ENCODE results near the gene ING4.

Gene ING4

DNA sequence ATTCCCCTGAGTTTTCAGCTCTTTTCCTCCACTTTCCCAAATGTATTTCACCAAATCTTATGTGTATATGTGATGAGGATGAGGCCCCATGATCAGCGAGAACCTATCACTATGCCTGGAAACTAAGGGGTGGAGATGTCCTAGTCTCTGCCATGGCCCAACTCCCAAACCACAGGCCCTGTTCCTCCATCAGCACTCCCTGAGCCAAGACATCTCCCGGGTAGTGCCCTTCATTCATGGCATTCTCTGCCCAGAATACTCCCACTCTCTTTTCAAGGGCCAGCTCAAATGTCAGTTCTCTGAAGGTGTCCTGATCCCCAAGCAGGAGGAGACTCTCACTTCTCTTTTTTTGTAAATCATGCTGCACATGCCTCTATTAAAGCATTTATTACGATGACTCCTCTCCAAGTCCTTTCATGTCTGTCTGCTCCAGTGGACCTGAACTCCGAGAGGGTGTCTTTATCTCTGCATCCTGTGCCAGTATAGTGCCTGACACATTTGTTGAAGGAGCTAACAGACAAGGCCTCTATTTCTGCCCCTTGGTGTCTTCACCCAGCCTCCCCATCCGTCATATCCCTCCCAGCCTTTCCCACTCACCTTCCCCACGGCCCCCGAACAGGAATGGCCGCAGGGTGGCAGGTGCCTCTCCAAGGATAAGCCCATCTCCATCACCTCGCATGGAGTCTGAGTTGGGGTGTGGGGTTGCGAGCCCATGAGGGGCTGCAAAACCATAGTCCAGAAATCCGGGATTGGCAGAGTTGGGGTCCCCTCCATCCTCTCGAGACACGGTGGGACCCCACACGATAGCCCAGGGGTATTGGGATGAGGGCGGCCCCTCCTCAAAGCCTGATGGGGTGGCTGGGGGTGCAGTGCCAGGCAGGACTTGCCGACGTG lies 34.0 kb upstream of the ING4 start:
- Histone ChIP-seq H3K4me3 (ENCODE audit: low read length) (no peak overlapping the region), H3K9me3 (ENCODE audit: control insufficient read depth, low read length) (no peaks in the 10 kb centered on the region), H3K27me3 (ENCODE audit: control insufficient read depth, insufficient read depth, low read length) (peaks cover 46% of the 10 kb centered on the region), H3K4me1 (ENCODE audit: control insufficient read depth, insufficient read depth, low read length) (peaks cover 4% of the 10 kb centered on the region), H3K36me3 (ENCODE audit: control insufficient read depth, insufficient read depth, low read length) (no peaks in the 10 kb centered on the region), H3K9ac (ENCODE audit: low read length) (no peak overlapping the region)

DNA sequence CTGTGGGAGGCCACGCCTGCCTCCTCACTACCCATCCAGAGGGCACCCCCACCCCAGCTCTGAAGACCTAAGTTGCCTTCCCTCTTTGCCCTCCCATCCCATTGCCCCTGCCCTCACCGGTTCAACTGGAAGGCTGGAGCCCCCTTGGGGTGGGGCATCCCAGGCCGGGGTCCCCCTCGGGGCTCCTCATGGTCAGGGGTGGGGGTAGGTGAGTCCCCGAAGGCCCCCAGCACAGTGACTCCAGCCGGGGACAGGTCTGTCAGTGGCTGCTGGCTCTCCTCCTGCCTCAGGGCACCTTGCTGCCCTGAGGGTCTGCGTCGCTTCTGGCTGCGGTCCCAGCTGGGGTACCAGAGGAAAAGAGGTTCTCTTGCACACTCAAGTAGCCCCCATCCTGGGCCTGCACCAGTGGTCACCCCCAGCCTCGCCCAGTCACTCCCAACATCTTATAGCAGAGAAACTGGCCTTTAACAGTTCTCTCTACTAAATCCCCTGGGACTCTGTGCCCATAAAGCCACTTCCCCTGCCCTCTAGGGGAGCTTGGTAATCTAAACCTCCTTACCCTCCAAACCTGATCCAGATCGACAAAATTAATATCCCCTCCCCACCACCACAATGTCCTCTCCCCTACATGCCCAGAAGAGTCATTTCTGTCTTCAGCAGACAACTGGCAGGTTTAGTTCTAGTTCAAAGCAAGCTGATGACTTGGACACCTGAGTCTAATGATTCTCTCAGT lies 32.6 kb upstream of the ING4 start:
- peaks cover 32% of the 10 kb centered on the region for H3K27me3 ChIP-seq (ENCODE audit: control insufficient read depth, insufficient read depth, low read length)
- H3K9me3 ChIP-seq (ENCODE audit: control insufficient read depth, low read length): no peaks in the 10 kb centered on the region
- no peaks in the 10 kb centered on the region for H3K36me3 ChIP-seq (ENCODE audit: control insufficient read depth, insufficient read depth, low read length)

DNA sequence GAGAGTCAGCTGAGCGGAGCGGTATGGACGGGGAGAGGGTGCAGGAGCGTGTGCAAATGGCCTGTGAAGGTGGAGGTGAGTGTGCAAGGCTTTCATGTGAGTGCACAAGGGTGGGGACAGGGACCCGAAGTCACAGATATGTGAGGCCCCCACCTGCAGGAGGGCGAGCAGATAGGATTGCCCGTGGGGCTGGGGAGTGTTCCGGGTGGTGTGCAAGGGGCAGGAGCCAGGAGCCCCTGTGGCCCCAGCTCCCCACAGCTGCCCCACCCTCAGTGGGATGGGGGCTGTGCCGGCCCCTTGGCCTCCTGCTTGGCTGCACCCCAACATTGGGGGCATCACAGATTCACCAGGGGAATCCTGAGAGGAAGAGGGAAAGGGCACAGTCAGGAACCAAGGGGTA lies 31.8 kb upstream of the ING4 start:
- no peak overlapping the region for H3K4me3 ChIP-seq (ENCODE audit: low read length)
- H3K36me3 ChIP-seq (ENCODE audit: control insufficient read depth, insufficient read depth, low read length): no peaks in the 10 kb centered on the region
- no peaks in the 10 kb centered on the region for H3K9me3 ChIP-seq (ENCODE audit: control insufficient read depth, low read length)
- H3K9ac ChIP-seq (ENCODE audit: low read length): no peak overlapping the region
- peaks cover 24% of the 10 kb centered on the region for H3K27me3 ChIP-seq (ENCODE audit: control insufficient read depth, insufficient read depth, low read length)
- H3K4me1 ChIP-seq (ENCODE audit: control insufficient read depth, insufficient read depth, low read length): peaks cover 11% of the 10 kb centered on the region

More for the DNA sequence above, 32.6 kb upstream of the ING4 start:
- no peak overlapping the region for H3K9ac ChIP-seq (ENCODE audit: low read length)
- peaks cover 3% of the 10 kb centered on the region for H3K4me1 ChIP-seq (ENCODE audit: control insufficient read depth, insufficient read depth, low read length)
- no peak overlapping the region for H3K4me3 ChIP-seq (ENCODE audit: low read length)

DNA sequence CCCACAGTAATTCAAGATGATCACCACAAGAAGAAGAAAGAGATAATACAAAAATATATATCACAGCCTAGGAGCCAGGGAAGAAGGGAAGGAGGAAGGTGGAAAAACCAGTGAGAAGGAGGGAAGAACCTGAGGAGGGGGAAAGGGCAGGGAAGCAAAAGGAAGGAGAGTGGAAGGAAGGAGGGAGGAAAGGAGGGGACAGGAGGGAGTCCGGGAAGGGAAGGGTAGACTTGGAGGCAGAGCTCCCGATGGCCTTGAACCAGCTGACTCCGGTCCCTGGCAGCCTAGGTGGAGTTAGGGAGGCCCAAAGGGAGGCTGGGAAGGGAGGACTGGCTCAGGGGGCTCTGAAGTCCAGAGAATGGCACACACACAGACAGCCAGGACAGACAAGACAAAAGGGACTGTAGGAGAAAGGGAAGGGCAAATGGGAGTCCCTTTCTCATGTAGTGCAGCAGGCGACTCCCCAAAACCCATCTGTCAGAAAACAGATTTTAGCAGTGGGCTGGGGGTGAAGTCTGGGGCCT lies 31.0 kb upstream of the ING4 start:
- Histone ChIP-seq H3K9ac (ENCODE audit: low read length) (no peak overlapping the region), H3K4me1 (ENCODE audit: control insufficient read depth, insufficient read depth, low read length) (peaks cover 12% of the 10 kb centered on the region), H3K4me3 (ENCODE audit: low read length) (no peak overlapping the region), H3K9me3 (ENCODE audit: control insufficient read depth, low read length) (no peaks in the 10 kb centered on the region), H3K27me3 (ENCODE audit: control insufficient read depth, insufficient read depth, low read length) (peaks cover 16% of the 10 kb centered on the region), H3K36me3 (ENCODE audit: control insufficient read depth, insufficient read depth, low read length) (no peaks in the 10 kb centered on the region)

DNA sequence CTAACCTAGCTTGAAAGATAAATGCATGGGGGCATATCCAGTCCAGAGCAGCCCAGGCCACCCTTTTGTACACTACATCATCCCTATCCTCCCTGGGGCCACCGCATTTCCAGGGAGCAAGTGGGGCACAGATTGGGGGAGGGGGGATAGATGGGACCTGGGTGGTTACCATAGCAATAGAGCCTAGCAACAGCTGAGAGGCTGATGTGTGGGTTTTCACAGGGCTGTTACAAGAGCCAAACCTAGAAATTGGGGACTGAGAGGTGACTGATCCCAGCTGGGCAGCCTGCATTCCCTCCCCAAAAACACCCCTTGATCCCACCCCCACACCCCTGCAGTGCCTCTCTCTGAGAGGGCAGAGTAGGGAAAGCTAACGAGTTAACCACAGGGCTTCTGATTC lies 30.0 kb upstream of the ING4 start:
- H3K9me3 ChIP-seq (ENCODE audit: control insufficient read depth, low read length): no peaks in the 10 kb centered on the region
- H3K4me1 ChIP-seq (ENCODE audit: control insufficient read depth, insufficient read depth, low read length): peaks cover 17% of the 10 kb centered on the region
- no peak overlapping the region for H3K9ac ChIP-seq (ENCODE audit: low read length)
- H3K36me3 ChIP-seq (ENCODE audit: control insufficient read depth, insufficient read depth, low read length): no peaks in the 10 kb centered on the region
- no peak overlapping the region for H3K4me3 ChIP-seq (ENCODE audit: low read length)
- H3K27me3 ChIP-seq (ENCODE audit: control insufficient read depth, insufficient read depth, low read length): peaks cover 6% of the 10 kb centered on the region

DNA sequence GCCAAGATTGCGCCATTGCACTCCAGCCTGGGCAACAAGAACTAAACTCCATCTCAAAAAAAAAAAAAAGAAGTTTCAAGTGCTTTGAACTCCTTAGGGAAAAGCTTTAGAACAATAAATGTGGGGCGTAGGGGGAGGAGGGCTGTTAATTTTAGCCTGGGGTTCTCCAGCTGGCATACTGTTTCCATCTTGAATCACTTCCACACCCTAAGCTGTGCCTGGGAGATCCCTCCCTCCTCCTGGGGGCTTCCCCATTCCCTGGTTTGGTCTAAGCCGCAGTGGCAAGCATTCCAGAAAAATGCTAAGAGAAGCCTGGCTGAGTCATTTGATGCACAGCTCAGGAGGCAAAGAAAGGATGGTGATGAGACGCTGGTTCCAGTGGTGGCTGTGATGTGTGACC lies 28.6 kb upstream of the ING4 start:
- Histone ChIP-seq H3K36me3 (ENCODE audit: control insufficient read depth, insufficient read depth, low read length) (no peaks in the 10 kb centered on the region), H3K27me3 (ENCODE audit: control insufficient read depth, insufficient read depth, low read length) (peaks cover 2% of the 10 kb centered on the region), H3K4me1 (ENCODE audit: control insufficient read depth, insufficient read depth, low read length) (peaks cover 22% of the 10 kb centered on the region)

DNA sequence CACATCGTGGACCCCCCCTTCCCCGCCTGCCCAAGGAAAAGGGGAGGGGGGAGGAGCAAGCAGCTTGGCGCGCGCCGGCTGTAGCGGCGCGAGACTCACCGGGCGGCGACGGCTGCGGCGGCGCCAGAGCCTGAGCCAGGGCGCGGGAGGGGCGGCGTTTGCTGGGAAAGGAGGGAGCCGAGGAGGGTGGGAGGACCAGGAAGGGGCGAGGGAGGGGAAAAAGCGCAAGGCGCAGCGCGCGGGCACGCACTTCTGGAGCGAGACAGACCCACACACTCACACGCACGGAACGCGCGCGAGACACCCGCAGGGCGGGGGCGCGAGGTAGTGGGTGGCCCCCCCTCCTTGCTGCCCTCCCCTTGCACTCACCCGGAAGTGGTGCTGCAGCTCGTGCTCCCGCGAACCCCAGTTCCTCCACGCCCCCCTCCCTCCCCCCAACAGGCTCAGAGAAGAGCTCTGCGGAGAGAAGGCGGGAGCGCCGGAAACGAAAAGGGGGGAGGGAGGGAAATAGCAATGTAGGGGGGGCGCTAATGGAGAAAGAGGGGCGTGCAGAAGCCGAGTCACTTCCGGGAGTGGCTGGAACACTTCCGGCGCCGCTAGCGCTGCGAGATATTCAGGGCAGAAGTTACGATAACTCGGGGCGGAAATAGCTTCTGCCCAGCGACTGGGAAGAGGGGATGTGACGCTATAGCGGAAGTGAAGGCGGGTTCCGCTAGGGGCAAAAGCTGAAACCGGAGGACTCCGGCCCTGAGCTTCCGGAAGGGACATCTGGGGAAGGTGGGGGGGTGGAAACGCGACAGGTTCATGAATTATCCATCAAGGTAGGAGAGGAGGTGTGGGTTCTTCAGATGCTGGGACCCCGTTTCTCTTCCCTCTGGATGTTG lies 26.3 kb upstream of the ING4 start, which contains the start of gene ZNF384:
ZNF384 (minus strand) TSS at position 377 of the 884 bp plus-strand sequence. CDS start 9,855 bp downstream, outside the sequence.
- no peaks in the 10 kb centered on the region for H3K9me3 ChIP-seq (ENCODE audit: control insufficient read depth, low read length)
- H3K27me3 ChIP-seq (ENCODE audit: control insufficient read depth, insufficient read depth, low read length): peaks cover 2% of the 10 kb centered on the region
- H3K9ac ChIP-seq (ENCODE audit: low read length): peak within 1 kb of the TSS; percentile 87
- H3K36me3 ChIP-seq (ENCODE audit: control insufficient read depth, insufficient read depth, low read length): peaks cover 3% of the 10 kb centered on the region
- peak within 1 kb of the TSS; percentile 85 for H3K4me3 ChIP-seq (ENCODE audit: low read length)
- peaks cover 22% of the 10 kb centered on the region for H3K4me1 ChIP-seq (ENCODE audit: control insufficient read depth, insufficient read depth, low read length)

More for the DNA sequence above, 28.6 kb upstream of the ING4 start:
- H3K4me3 ChIP-seq (ENCODE audit: low read length): no peak overlapping the region
- no peak overlapping the region for H3K9ac ChIP-seq (ENCODE audit: low read length)
- H3K9me3 ChIP-seq (ENCODE audit: control insufficient read depth, low read length): no peaks in the 10 kb centered on the region

DNA sequence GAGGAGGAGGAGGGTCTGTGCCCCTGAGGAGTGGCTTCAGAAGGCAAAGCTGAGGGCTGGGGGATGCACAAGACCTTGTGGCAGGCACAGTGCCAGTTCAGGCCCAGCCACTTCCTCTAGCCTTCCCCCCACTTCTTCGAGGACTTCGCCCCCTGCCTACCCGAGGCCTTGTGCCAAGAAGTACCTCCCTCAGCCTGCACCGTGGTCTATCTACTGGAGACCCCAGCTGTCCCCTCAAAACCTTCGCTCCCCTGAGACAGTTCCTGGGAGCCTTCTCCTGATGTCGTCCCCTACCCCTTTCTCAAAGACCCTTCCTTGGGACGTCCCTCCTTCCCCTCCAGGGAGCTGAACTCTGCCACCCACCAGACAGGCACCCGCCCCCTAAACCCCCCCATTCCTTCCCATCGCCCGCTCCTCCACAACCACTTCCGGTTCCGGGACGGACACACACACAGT lies 25.7 kb upstream of the ING4 start:
- Histone ChIP-seq H3K36me3 (ENCODE audit: control insufficient read depth, insufficient read depth, low read length) (peaks cover 3% of the 10 kb centered on the region), H3K9me3 (ENCODE audit: control insufficient read depth, low read length) (no peaks in the 10 kb centered on the region), H3K27me3 (ENCODE audit: control insufficient read depth, insufficient read depth, low read length) (no peaks in the 10 kb centered on the region), H3K4me1 (ENCODE audit: control insufficient read depth, insufficient read depth, low read length) (peaks cover 22% of the 10 kb centered on the region), H3K9ac (ENCODE audit: low read length) (peak overlapping the region; percentile 87), H3K4me3 (ENCODE audit: low read length) (peak overlapping the region; percentile 85)

DNA sequence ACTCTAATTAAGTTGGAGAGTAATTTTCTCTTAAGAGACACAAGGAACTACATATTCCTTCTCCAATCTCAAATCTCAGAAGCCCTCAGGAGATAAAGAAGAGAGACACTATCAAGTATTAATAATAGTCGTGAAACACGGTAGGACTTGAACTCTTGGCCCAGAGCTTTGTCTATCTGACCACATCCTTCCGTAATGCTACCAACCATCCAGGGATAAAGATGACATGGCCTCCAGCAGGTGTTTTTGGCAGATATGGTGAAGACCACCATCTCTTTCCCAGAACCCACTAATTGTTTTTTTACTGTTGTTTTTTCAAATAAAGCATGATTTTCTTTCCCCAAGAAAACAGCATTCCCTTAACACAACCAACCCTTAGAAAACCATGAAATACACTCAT lies 22.9 kb upstream of the ING4 start:
- Histone ChIP-seq H3K9ac (ENCODE audit: low read length) (no peak overlapping the region), H3K4me3 (ENCODE audit: low read length) (no peak overlapping the region), H3K4me1 (ENCODE audit: control insufficient read depth, insufficient read depth, low read length) (peaks cover 22% of the 10 kb centered on the region), H3K9me3 (ENCODE audit: control insufficient read depth, low read length) (no peaks in the 10 kb centered on the region), H3K36me3 (ENCODE audit: control insufficient read depth, insufficient read depth, low read length) (peaks cover 3% of the 10 kb centered on the region), H3K27me3 (ENCODE audit: control insufficient read depth, insufficient read depth, low read length) (no peaks in the 10 kb centered on the region)

DNA sequence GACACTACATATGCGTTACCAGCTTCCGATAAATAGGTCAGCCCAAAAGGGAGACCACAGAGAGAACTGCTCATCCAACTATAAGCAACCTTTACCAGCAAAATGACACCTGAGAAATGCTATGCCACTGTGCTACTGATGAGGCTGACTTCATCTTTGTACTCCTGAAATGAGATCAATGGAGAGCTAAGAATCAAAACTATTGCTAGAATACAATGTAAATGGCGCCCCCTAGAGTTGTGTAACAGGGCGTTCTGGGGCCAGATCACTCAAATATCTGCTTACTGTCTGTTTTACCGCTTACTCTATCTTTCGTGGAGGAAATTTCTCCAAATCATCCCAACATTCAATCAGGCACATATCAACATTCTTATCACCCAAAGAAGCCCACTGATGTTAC lies 21.7 kb upstream of the ING4 start:
- H3K27me3 ChIP-seq (ENCODE audit: control insufficient read depth, insufficient read depth, low read length): no peaks in the 10 kb centered on the region
- peaks cover 5% of the 10 kb centered on the region for H3K36me3 ChIP-seq (ENCODE audit: control insufficient read depth, insufficient read depth, low read length)
- H3K4me1 ChIP-seq (ENCODE audit: control insufficient read depth, insufficient read depth, low read length): peaks cover 10% of the 10 kb centered on the region
- no peak overlapping the region for H3K4me3 ChIP-seq (ENCODE audit: low read length)
- no peak overlapping the region for H3K9ac ChIP-seq (ENCODE audit: low read length)
- no peaks in the 10 kb centered on the region for H3K9me3 ChIP-seq (ENCODE audit: control insufficient read depth, low read length)

DNA sequence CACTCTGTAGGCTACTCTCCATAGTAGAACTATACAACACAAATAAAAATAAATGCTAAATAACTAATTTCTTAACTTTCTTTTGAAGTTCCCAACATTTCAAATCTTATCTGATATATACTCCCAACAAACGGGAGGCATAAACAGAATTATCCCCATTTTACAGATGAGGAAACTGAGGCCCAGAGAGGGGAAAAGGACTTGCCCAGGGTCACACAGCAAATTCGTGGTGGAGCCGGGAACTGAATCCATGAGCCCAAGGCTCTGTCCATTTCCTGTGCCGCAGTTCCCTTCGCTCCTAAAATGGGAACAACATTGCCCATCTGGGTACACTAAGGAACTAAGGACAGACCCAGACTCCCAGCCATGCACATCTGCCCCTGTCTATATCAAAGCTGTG lies 14.0 kb upstream of the ING4 start:
- Histone ChIP-seq H3K27me3 (ENCODE audit: control insufficient read depth, insufficient read depth, low read length) (no peaks in the 10 kb centered on the region), H3K9ac (ENCODE audit: low read length) (no peak overlapping the region), H3K4me1 (ENCODE audit: control insufficient read depth, insufficient read depth, low read length) (no peaks in the 10 kb centered on the region), H3K9me3 (ENCODE audit: control insufficient read depth, low read length) (no peaks in the 10 kb centered on the region), H3K36me3 (ENCODE audit: control insufficient read depth, insufficient read depth, low read length) (peaks cover 44% of the 10 kb centered on the region), H3K4me3 (ENCODE audit: low read length) (no peak overlapping the region)

All from mucosa of stomach (tissue), 1 donor.